A673 (cell line): Measurements from ENCODE around the gene GAS6. TPM values are rescaled to one million over a fixed set of nuclear protein-coding genes. Genes with fewer than 3 reads are reported as not detected.

Experiments used
- BruUV-seq: library from RNA; stranded (reverse); fragments of 400-500 nt; replicated peaks from 2 replicates; lab custom pipeline; 2021; lab: Mats Ljungman, UMichigan
- CTCF ChIA-PET: fragments of 300-600 bp; sonication (Branson Sonifier 250); formaldehyde crosslinking; loops from one replicate; lab custom pipeline; 2022; ENCODE audit warnings: antibody characterized with exemption; lab: Charles Lee
- POLR2A ChIA-PET: fragments of 300-600 bp; sonication (Branson Sonifier 250); formaldehyde crosslinking; loops from one replicate; lab custom pipeline; 2022; ENCODE audit warnings: antibody characterized with exemption; ENCODE audit not compliant: low non-redundant PET; lab: Charles Lee
- DNase-seq: peaks from one replicate; pipeline ENCODE4 v3.0.0-alpha.2; 2015; ENCODE audit warnings: low spot score
- H3K27ac ChIP-seq: fragments of 200-600 bp; sonication (generic); 2 replicates; pipeline ENCODE4 v1.5.1; 2016; ENCODE audit warnings: mixed run types, low read depth, mild to moderate bottlenecking, mixed read lengths, antibody characterized with exemption, low read length; ENCODE audit not compliant: poor library complexity, severe bottlenecking
- H3K27me3 ChIP-seq: fragments of 200-600 bp; sonication (generic); replicated peaks from 2 replicates; pipeline ENCODE4 v1.6.1; 2017; ENCODE audit warnings: mixed run types, low read depth, mild to moderate bottlenecking, mixed read lengths, antibody characterized with exemption, low read length; ENCODE audit not compliant: insufficient read depth, poor library complexity
- H3K36me3 ChIP-seq: fragments of 200-600 bp; sonication (generic); 2 replicates; pipeline ENCODE4 v1.6.1; 2016; ENCODE audit warnings: mixed run types, mild to moderate bottlenecking, mixed read lengths, antibody characterized with exemption, low read length; ENCODE audit not compliant: insufficient read depth, poor library complexity, severe bottlenecking
- H3K4me1 ChIP-seq: fragments of 200-600 bp; sonication (generic); 2 replicates; pipeline ENCODE4 v1.6.1; 2017; ENCODE audit warnings: mixed run types, mild to moderate bottlenecking, mixed read lengths, antibody characterized with exemption, low read length; ENCODE audit not compliant: insufficient read depth, poor library complexity, severe bottlenecking
- H3K4me3 ChIP-seq: fragments of 200-600 bp; sonication (generic); 2 replicates; pipeline ENCODE4 v1.5.1; 2016; ENCODE audit warnings: low read depth, mixed run types, mild to moderate bottlenecking, mixed read lengths, low read length; ENCODE audit not compliant: poor library complexity, severe bottlenecking
- H3K9me3 ChIP-seq: fragments of 200-600 bp; sonication (generic); 2 replicates; pipeline ENCODE4 v1.6.1; 2016; ENCODE audit warnings: mixed run types, low read depth, mild to moderate bottlenecking, mixed read lengths, antibody characterized with exemption, low read length; ENCODE audit not compliant: poor library complexity, severe bottlenecking
- EZH2 ChIP-seq: fragments of 200-600 bp; sonication (generic); IDR thresholded peaks from 2 replicates; pipeline ENCODE4 v1.6.1; 2017; ENCODE audit warnings: borderline replicate concordance, low read depth, mild to moderate bottlenecking, mixed read lengths, antibody characterized with exemption, low read length; ENCODE audit not compliant: poor library complexity, severe bottlenecking
- intact Hi-C: fragments of 100-400 bp; cut with micrococcal nuclease; formaldehyde crosslinking; loops from one replicate; pipeline ENCODE4 v1.10.0; 2022; ENCODE audit not compliant: unreplicated experiment
- total RNA-seq: library from RNA; stranded (reverse); gene quantifications from 2 replicates; pipeline ENCODE4 v1.2.3, GENCODE V29; 2021
- TF ChIP-seq, protein P1 (sequence below): fragments of 300-800, 200-600 bp; sonication (generic); conservative IDR thresholded peaks from 2 replicates; pipeline ENCODE4 v1.5.1; 2017; ENCODE audit warnings: low read depth, mild to moderate bottlenecking, antibody characterized with exemption, low read length, moderate library complexity, mixed read lengths

Gene GAS6
- total RNA-seq, 1 experiment from 2014 or later, result 0.67 TPM

DNA sequence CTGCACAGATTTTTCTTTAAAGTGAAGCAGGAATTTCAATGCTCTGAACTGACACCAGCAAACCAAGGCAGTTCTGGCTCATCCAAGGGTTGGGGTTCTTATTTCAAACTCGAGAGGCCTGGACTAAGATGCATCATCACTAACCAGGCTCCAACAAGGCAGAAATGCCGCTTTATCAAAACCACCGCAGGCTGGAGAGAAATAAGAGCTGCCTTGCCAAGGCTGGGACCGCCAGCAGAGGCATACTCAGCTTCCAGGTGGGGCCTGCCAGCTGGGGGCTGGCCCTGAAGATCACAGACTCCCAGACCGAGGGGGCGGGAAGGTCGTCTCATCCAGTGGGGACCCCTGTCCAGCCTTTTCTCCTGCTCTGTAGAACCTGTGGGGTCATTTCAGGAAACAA is 37.4 kb upstream of the GAS6 start:
- no TSS peak for BruUV-seq
- H3K9me3 ChIP-seq, result no peaks in the 10 kb centered on the region
- intact Hi-C loops, result no loop called here
- POLR2A ChIA-PET, result no interaction called here
- no peak overlapping the region for H3K27ac ChIP-seq
- no peaks in the 10 kb centered on the region for H3K36me3 ChIP-seq
- TF ChIP-seq, protein P1, sequence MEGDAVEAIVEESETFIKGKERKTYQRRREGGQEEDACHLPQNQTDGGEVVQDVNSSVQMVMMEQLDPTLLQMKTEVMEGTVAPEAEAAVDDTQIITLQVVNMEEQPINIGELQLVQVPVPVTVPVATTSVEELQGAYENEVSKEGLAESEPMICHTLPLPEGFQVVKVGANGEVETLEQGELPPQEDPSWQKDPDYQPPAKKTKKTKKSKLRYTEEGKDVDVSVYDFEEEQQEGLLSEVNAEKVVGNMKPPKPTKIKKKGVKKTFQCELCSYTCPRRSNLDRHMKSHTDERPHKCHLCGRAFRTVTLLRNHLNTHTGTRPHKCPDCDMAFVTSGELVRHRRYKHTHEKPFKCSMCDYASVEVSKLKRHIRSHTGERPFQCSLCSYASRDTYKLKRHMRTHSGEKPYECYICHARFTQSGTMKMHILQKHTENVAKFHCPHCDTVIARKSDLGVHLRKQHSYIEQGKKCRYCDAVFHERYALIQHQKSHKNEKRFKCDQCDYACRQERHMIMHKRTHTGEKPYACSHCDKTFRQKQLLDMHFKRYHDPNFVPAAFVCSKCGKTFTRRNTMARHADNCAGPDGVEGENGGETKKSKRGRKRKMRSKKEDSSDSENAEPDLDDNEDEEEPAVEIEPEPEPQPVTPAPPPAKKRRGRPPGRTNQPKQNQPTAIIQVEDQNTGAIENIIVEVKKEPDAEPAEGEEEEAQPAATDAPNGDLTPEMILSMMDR, result no peak
- TF ChIP-seq EZH2, result no peak
- H3K27me3 ChIP-seq, result peaks cover 17% of the 10 kb centered on the region
- no peak overlapping the region for H3K4me3 ChIP-seq
- H3K4me1 ChIP-seq, result no peaks in the 10 kb centered on the region
- CTCF ChIA-PET, result interaction anchor here (0.6 kb wide), 1 partner anchor 383 kb away, joined by 3 read pairs; no protein-coding TSS in a partner anchor
- DNase-seq, result no peak

DNA sequence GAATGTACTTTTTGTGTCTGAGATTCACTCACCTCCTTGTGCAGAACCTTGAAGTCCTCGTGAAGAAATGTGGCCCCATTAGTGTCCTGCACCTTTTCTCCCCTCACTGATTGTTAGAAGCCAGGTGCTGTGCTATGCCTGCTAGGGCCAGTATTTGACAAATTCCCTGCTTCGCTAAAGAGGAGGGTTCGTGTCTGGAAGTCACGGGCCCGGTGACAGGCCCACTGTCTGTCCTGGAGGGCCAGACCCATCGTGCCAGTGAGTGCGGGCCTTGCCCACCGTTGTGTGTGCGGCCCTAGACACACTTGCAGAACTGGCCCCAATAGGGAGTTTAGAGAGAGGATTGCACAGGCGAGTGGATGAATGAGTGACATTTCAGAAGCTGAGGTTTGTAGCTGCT is 36.8 kb upstream of the GAS6 start:
- no peak overlapping the region for H3K27ac ChIP-seq
- TF ChIP-seq, protein P1, result no peak
- no peak for TF ChIP-seq EZH2
- no peaks in the 10 kb centered on the region for H3K4me1 ChIP-seq
- no peak for DNase-seq
- ChIA-PET POLR2A (no interaction called here), CTCF (no interaction called here)
- H3K4me3 ChIP-seq, result no peak overlapping the region
- intact Hi-C loops, result no loop called here
- no peaks in the 10 kb centered on the region for H3K36me3 ChIP-seq
- BruUV-seq, result no TSS peak
- H3K27me3 ChIP-seq, result peaks cover 17% of the 10 kb centered on the region
- H3K9me3 ChIP-seq, result no peaks in the 10 kb centered on the region

DNA sequence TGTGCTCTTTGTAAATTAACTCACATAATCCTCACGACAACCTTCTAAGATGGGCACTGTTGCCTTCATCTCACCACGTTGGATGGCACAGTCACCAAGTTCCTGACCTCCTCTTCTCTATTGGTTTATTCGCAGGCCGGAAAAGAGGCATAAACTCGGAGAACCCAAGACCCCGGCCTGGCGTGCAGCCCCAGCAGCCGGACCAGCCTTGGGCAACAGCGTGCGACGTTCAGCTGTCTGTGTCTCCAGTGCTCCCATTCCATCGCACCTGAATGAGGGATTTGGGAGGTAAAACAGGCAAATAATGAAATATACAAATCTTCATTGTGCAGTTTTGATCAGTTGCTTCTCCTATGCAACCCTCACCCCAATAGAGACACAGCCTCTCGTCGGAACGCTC is 34.5 kb upstream of the GAS6 start:
- intact Hi-C loops, result no loop called here
- POLR2A ChIA-PET, result no interaction called here
- TF ChIP-seq, protein P1, result no peak
- TF ChIP-seq EZH2, result no peak
- BruUV-seq, result no TSS peak
- no peaks in the 10 kb centered on the region for H3K9me3 ChIP-seq
- H3K27ac ChIP-seq, result no peak overlapping the region
- H3K4me3 ChIP-seq, result no peak overlapping the region
- CTCF ChIA-PET, result no interaction called here
- H3K4me1 ChIP-seq, result no peaks in the 10 kb centered on the region
- no peaks in the 10 kb centered on the region for H3K36me3 ChIP-seq
- H3K27me3 ChIP-seq, result peaks cover 36% of the 10 kb centered on the region
- no peak for DNase-seq
